Measurements from ENCODE around the gene RDM1. TPM values are rescaled to one million over a fixed set of nuclear protein-coding genes. Genes with fewer than 3 reads are reported as not detected.

Gene RDM1
- total RNA-seq, 1 donor from 2014 or later, result not detected

DNA sequence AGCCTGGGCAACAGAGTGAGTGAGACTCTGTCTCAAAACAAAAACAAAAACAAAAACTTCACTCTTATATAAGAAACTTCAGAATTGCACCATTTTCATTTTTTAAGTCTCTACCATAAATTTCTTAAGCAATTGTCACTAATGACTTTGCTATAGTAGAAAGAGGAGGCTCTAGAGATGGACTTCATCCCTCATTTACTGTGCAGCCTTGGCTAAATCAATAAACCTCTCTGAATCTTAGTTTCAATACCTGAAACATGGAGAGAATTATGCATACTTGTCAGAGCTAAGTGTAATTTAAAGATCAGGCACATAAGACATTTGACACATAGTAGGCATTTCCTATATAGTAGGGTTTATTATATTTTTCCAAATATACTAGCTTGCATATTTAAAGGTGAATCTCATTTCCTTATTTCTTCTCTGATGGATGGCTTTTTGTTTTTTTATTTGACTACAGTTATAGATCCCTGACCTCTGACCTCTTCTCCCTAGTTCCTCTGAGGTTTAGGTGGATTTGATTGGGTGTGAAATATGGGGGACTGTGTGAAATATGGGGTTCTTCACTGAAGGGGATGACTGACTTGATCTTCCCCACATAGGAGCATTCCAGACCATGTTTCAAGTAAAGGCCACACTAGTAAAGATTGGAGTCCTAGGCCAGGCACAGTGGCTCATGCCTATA is 53.1 kb downstream of the RDM1 start:
- Histone ChIP-seq H3K27me3 (ENCODE audit: control insufficient read depth, insufficient read depth, low read length) (no peaks in the 10 kb centered on the region), H3K36me3 (ENCODE audit: control insufficient read depth, insufficient read depth, low read length) (no peaks in the 10 kb centered on the region), H3K4me3 (ENCODE audit: low read depth, low read length) (no peak overlapping the region)
- TF ChIP-seq, protein P1, sequence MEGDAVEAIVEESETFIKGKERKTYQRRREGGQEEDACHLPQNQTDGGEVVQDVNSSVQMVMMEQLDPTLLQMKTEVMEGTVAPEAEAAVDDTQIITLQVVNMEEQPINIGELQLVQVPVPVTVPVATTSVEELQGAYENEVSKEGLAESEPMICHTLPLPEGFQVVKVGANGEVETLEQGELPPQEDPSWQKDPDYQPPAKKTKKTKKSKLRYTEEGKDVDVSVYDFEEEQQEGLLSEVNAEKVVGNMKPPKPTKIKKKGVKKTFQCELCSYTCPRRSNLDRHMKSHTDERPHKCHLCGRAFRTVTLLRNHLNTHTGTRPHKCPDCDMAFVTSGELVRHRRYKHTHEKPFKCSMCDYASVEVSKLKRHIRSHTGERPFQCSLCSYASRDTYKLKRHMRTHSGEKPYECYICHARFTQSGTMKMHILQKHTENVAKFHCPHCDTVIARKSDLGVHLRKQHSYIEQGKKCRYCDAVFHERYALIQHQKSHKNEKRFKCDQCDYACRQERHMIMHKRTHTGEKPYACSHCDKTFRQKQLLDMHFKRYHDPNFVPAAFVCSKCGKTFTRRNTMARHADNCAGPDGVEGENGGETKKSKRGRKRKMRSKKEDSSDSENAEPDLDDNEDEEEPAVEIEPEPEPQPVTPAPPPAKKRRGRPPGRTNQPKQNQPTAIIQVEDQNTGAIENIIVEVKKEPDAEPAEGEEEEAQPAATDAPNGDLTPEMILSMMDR (IDR thresholded peaks at IDR 0.05; ENCODE audit: insufficient read depth, low read length, poor library complexity, severe bottlenecking), result no peak
- no peak for DNase-seq (ENCODE audit: low read depth)

DNA sequence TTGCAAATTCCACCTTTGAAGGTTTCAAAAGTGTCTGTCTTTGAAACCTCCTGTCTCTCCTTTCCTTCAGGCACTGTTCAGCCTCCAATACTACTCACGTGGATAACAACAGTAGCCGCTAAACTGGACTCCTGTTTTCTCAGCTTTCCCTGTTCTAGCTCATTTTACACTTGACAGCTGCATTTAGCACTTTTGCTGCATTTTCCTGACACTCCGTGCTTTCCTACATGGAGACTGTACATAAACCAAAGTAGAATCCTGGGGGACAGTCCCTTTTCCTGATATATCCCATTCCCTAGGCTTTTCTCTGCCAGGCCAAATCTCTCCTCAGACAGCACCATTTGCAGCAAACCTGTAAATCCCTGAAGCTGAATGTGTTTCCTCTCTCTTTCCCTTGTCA is 54.0 kb downstream of the RDM1 start:
- DNase-seq (ENCODE audit: low read depth), result no peak
- Histone ChIP-seq H3K36me3 (ENCODE audit: control insufficient read depth, insufficient read depth, low read length) (no peaks in the 10 kb centered on the region), H3K4me3 (ENCODE audit: low read depth, low read length) (no peak overlapping the region)

DNA sequence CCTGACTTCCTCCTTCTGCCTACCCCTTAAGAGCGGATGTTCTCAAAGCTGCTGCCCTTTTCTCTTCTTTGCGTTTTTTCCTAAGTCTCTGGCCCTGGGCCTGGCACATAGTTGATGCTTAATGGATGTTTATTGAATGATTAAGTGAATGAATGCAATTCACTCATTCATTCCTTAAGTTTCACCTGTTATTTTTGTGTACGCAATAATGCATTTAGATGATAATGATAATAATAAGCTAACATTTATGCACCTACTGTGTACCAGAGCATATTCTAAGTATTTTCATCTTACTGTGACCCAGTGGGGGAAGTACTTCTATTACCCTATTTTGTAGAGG is 54.8 kb downstream of the RDM1 start:
- TF ChIP-seq, protein P1 (IDR thresholded peaks at IDR 0.05; ENCODE audit: insufficient read depth, low read length, poor library complexity, severe bottlenecking), result no peak
- Histone ChIP-seq H3K36me3 (ENCODE audit: control insufficient read depth, insufficient read depth, low read length) (no peaks in the 10 kb centered on the region), H3K27me3 (ENCODE audit: control insufficient read depth, insufficient read depth, low read length) (no peaks in the 10 kb centered on the region), H3K4me3 (ENCODE audit: low read depth, low read length) (no peak overlapping the region)
- DNase-seq (ENCODE audit: low read depth), result no peak

More for the DNA sequence above, 54.0 kb downstream of the RDM1 start:
- TF ChIP-seq, protein P1 (IDR thresholded peaks at IDR 0.05; ENCODE audit: insufficient read depth, low read length, poor library complexity, severe bottlenecking), result no peak
- H3K27me3 ChIP-seq (ENCODE audit: control insufficient read depth, insufficient read depth, low read length), result no peaks in the 10 kb centered on the region

DNA sequence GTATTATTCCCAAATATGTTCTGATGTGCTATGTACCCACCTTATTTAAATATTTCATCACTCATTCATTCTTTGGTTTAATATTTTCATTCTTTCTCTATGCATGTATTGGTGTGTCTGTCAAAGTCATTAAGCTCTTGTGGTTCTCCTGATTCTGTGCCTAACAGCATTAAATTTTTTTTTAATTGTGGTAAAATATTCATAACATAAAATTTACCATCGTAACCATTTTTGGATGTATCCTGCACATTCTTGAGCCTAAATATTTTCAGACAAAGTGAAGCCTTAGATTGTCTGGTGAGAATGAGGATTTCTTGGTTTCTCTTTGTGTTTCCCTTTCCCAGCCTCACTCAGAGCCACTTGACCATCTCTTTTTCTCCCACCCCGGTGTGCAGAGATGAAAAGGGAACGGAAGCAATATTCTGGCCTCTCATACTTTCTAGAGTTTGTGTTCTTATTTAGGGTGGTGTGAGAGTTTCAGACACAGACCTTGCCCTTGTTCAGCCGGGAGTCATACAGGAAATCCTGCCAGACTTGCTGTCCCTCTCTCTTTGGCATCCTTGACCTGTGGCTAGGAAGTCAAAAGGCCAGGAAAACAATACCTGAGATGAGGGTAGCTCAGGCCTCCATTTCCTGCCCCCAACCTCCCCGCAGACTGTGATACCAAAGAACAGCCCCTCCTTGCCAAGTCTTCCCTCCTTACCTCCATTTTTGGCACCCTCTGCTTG is 55.3 kb downstream of the RDM1 start:
- Histone ChIP-seq H3K27me3 (ENCODE audit: control insufficient read depth, insufficient read depth, low read length) (no peaks in the 10 kb centered on the region), H3K36me3 (ENCODE audit: control insufficient read depth, insufficient read depth, low read length) (no peaks in the 10 kb centered on the region), H3K4me3 (ENCODE audit: low read depth, low read length) (no peak overlapping the region)
- TF ChIP-seq, protein P1 (IDR thresholded peaks at IDR 0.05; ENCODE audit: insufficient read depth, low read length, poor library complexity, severe bottlenecking), result no peak
- DNase-seq (ENCODE audit: low read depth), result no peak

DNA sequence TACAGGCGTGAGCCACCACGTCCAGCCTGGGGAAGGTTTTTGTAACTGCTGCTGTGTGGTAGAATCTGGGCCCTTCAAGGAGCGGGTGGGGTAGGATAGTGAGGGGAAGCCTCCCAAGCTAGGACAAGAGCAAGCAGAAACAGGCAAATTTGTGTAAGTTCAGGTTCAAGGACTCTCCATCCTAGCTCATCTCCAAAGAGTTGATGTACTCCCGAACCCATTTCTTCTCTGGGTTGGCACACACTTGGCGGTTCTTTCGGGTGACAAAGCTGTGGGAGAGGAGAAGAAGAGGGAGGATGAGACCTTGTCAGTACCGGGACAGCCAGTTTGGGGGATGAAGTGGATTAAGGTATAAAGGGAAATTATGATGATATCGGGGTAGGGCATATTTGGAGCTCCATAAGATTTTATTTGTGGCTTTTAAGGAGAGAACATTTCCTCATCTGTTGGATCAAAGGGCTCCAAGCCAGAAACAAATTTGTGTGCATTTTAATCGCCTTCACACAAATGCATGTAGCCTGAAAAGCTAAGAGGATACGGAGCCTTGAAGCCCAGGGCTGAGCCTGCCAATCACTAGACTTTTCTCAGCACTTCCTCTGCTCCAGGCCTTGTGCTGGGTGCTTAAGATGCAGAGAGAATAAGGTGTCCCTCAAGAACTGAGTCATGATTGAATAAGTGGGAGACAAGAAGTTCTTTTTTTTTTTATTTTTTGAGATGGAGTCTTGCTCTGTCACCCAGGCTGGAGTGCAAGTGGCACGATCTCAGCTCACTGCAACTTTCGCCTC is 58.2 kb downstream of the RDM1 start:
- Histone ChIP-seq H3K27me3 (ENCODE audit: control insufficient read depth, insufficient read depth, low read length) (no peaks in the 10 kb centered on the region), H3K4me3 (ENCODE audit: low read depth, low read length) (no peak overlapping the region), H3K36me3 (ENCODE audit: control insufficient read depth, insufficient read depth, low read length) (no peaks in the 10 kb centered on the region)
- no peak for DNase-seq (ENCODE audit: low read depth)
- TF ChIP-seq, protein P1 (IDR thresholded peaks at IDR 0.05; ENCODE audit: insufficient read depth, low read length, poor library complexity, severe bottlenecking), result no peak

All from kidney epithelial cell (primary cell).